Stimulated activated CD4-positive, alpha-beta T cell treated with anti-CD3 and anti-CD28 coated beads, TNF-alpha, amount 100 ng/mL, for 4 hours (primary cell): ENCODE data around the gene UBE2C.

Experiments
- DNase-seq, 3 experiments: peaks; one replicate each; pipeline ENCODE4 v3.0.0-alpha.2; 2020; ENCODE audit warnings: low read depth in 3 of 3

The UBE2C gene

GRCh38 chr20:45859916-45860315 lies 47.5 kb downstream of the UBE2C start:
- DNase-seq = no peak

GRCh38 chr20:45860560-45861220 lies 48.2 kb downstream of the UBE2C start:
- no peak for DNase-seq

- no peak for DNase-seq
Observed at GRCh38 chr20:45861221-45862075, 49.0 kb downstream of the UBE2C start.

GRCh38 chr20:45863543-45864470 lies 51.4 kb downstream of the UBE2C start:
- no peak for DNase-seq

GRCh38 chr20:45866454-45866853 lies 54.0 kb downstream of the UBE2C start:
- no peak for DNase-seq
